IPS-20b (cell line): Measurements from ENCODE around the gene OR2F1.

Experiments
- H3K27ac ChIP-seq: one replicate; pipeline ENCODE4 v1.5.1; 2013; ENCODE audit warnings: low read length
- H3K27me3 ChIP-seq: 2 replicates; pipeline ENCODE4 v1.6.1; 2013; ENCODE audit warnings: mild to moderate bottlenecking, low read length, inconsistent platforms; ENCODE audit not compliant: insufficient read depth
- H3K36me3 ChIP-seq: 2 replicates; pipeline ENCODE4 v1.6.1; 2013; ENCODE audit warnings: low read depth, mild to moderate bottlenecking, inconsistent platforms, low read length, moderate library complexity; ENCODE audit not compliant: insufficient read depth
- H3K4me1 ChIP-seq: 2 replicates; pipeline ENCODE4 v1.6.1; 2013; ENCODE audit warnings: mild to moderate bottlenecking, control low read depth, inconsistent platforms, low read length, moderate library complexity; ENCODE audit not compliant: insufficient read depth
- H3K4me3 ChIP-seq: 2 replicates; pipeline ENCODE4 v1.5.1; 2013; ENCODE audit warnings: mild to moderate bottlenecking, low read length, inconsistent platforms
- H3K9ac ChIP-seq: 2 replicates; pipeline ENCODE4 v1.6.1; 2013; ENCODE audit warnings: low read depth, mild to moderate bottlenecking, inconsistent platforms, low read length, moderate library complexity
- H3K9me3 ChIP-seq: 2 replicates; pipeline ENCODE4 v1.6.1; 2013; ENCODE audit warnings: mild to moderate bottlenecking, low read depth, low read length, inconsistent platforms; ENCODE audit not compliant: insufficient read depth

OR2F1 gene

DNA sequence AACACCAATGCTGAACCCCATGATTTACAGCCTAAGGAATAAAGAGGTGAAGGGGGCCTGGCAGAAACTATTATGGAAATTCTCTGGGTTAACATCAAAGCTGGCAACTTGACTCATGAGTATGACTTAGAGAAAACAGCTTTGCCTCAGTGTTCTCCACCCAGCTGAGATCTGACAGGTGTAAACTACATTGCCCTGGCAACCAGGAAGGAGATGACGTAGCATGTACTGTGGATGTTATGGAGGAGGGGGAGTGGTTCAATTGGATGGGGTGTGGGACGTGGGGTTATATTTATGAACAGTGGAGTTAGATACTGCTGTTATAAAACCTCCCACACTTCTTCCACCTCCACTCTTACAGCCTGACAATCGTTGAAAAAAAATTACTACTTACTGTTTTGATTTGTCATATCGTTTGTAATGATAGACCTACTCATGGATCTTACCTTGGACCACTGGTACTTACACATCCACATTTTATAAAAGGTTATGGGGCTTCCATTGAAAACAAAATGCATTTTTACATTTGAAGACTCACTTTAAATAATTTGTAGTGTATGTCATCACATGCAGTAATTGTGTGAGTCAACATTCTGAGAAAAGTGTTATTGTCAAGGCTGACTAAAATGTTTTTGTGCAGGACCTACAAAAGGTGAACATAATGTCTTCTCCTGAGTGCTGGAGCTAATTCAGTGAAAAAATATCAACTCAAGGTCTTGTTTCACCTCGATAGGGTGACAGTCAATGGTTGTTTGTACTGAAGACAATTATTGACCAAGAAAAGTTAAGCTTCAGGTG is 6.4 kb downstream of the OR2F1 start:
- H3K9me3 ChIP-seq = no peaks in the 10 kb centered on the region
- no peaks in the 10 kb centered on the region for H3K36me3 ChIP-seq
- H3K27me3 ChIP-seq = no peaks in the 10 kb centered on the region
- H3K9ac ChIP-seq = no peak overlapping the region
- no peak overlapping the region for H3K4me3 ChIP-seq
- H3K27ac ChIP-seq = no peak overlapping the region
- peaks cover 10% of the 10 kb centered on the region; the same call in 1 of the 2 replicates for H3K4me1 ChIP-seq

DNA sequence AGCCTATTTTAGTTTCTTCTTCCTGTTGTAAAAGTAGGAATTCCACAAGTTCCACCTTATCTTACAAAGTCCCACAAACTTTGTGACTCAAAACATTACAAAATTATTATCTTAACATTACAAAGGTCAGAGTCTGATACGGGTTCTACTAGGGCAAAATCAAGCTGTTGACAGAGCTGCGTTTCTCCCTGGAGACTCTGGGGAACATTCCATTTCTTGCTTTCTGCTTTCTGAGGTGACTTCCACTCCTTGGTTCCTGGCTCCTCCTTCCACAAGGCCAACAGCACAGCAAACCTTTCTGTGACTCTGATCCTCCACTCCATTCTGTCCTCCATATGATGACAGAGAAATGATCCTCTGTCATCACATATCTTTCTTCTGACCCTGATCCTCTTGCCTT is 10.6 kb downstream of the OR2F1 start:
- no peaks in the 10 kb centered on the region for H3K4me1 ChIP-seq
- H3K27me3 ChIP-seq = no peaks in the 10 kb centered on the region
- H3K9me3 ChIP-seq = no peaks in the 10 kb centered on the region
- H3K4me3 ChIP-seq = no peak overlapping the region
- H3K27ac ChIP-seq = no peak overlapping the region
- no peaks in the 10 kb centered on the region for H3K36me3 ChIP-seq
- H3K9ac ChIP-seq = no peak overlapping the region

DNA sequence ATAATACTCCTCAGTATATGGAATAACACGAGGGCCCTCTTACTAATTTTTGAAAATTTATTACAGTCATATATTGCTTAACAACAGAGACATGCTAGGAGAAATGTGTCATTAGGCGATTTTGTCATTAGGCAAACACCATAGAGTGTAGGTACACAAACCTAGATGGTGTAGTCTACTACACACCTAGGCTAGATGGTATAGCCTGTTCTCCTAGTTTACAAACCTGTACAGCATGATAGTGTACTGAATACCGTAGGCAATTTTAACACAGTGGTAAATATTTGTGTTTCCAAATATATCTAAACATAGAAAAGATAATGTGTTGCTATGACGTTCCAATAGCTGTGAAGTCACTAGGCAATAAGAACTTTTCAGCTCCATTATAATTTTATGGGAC is 12.8 kb downstream of the OR2F1 start:
- no peak overlapping the region for H3K27ac ChIP-seq
- H3K4me1 ChIP-seq = no peaks in the 10 kb centered on the region
- H3K9ac ChIP-seq = no peak overlapping the region

DNA sequence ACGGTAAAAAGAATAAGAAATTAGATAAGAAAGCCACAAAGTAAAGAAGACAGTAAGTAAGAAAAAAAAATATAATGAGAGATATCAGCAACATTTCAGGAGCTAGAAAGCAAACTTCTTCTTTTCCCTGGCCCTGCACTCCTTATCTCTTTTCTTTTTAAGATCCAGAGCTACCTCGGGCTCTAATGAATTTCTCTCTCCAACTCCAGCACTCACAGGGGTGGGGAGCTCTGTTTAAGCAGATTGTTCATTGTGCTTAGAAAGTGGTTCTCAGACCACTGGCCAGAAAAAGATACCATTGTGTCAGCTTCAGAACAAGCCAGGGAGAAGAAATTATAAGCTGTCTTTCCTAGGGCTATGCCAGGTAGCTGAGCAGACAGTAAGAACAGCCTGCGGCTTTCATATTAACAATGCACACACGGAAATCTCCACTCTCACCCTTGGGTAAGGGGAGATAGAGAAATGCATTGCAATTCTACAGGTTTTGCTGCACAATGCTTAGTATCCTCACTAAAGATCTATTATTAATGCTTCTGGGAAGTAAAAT is 19.3 kb downstream of the OR2F1 start:
- Histone ChIP-seq H3K27me3 (no peaks in the 10 kb centered on the region), H3K36me3 (no peaks in the 10 kb centered on the region), H3K9me3 (peaks cover 8% of the 10 kb centered on the region; the same call in 1 of the 2 replicates), H3K4me1 (no peaks in the 10 kb centered on the region), H3K27ac (no peak overlapping the region), H3K4me3 (no peak overlapping the region), H3K9ac (no peak overlapping the region)

More for the DNA sequence above, 12.8 kb downstream of the OR2F1 start:
- Histone ChIP-seq H3K9me3 (peaks cover 8% of the 10 kb centered on the region; the same call in 1 of the 2 replicates), H3K4me3 (no peak overlapping the region), H3K36me3 (no peaks in the 10 kb centered on the region), H3K27me3 (no peaks in the 10 kb centered on the region)

DNA sequence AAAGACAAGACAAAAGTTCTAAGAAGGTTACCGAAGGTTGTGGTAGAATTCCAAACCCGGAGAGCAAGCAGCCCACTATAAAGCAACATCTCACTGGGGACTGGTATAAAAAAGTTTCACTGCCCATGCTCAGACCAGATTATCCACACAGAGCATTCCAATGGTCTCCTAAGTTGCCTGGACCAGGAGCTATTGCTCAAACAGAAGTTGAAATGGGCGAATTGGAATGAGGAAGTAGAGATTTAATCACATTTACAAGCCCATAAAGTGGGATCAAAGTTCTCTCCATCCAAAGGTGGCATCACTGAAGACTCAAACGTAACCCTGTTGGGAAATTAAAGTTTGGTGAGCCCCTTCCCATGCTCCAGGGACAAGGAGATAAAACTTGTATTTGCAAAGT is 19.8 kb downstream of the OR2F1 start:
- no peak overlapping the region for H3K27ac ChIP-seq
- no peaks in the 10 kb centered on the region for H3K4me1 ChIP-seq
- no peak overlapping the region for H3K9ac ChIP-seq
- no peak overlapping the region for H3K4me3 ChIP-seq
- peaks cover 8% of the 10 kb centered on the region; the same call in 1 of the 2 replicates for H3K9me3 ChIP-seq
- H3K36me3 ChIP-seq = no peaks in the 10 kb centered on the region
- no peaks in the 10 kb centered on the region for H3K27me3 ChIP-seq

DNA sequence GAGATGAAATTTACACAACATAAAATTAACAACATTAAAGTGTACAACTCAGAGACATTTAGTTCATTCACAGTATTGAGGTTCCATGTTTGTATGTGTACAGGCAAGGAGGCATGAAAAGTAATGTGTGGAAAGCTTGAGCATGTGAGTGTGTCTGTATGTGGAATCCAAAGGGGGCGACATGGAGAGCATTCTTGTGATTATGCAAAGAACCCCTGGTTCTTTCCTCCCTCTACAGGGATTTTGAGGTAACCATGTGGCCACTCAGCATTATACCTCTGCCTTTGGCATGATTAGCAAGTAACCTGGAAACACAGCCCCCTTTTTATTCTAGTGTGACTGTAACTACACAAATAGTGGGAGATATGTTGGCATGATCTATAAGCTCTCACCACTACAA is 21.0 kb downstream of the OR2F1 start:
- Histone ChIP-seq H3K9ac (no peak overlapping the region), H3K9me3 (peaks cover 8% of the 10 kb centered on the region; the same call in 1 of the 2 replicates), H3K27ac (no peak overlapping the region), H3K27me3 (no peaks in the 10 kb centered on the region), H3K36me3 (no peaks in the 10 kb centered on the region), H3K4me3 (no peak overlapping the region), H3K4me1 (no peaks in the 10 kb centered on the region)

DNA sequence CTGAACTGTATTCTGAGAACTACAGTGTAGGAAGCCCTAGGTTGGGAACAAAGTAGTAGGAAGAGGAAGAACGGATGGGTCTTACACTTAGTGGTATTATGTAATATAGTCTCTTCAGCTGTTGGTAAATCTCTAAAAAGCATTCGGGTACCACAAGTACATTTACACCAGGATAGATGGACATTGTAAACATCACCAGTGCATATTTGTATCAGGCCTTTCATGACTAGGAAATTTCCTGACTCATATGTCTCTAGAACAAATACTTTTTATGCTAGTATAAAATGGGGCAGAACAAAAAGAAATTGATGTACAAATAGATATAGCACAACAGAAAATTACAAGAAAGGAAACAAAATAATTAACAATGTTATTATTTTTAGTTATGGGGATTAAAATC is 23.9 kb downstream of the OR2F1 start:
- no peaks in the 10 kb centered on the region for H3K9me3 ChIP-seq
- H3K27me3 ChIP-seq = no peaks in the 10 kb centered on the region
- H3K4me1 ChIP-seq = no peaks in the 10 kb centered on the region
- no peaks in the 10 kb centered on the region for H3K36me3 ChIP-seq
- H3K27ac ChIP-seq = no peak overlapping the region
- no peak overlapping the region for H3K9ac ChIP-seq
- H3K4me3 ChIP-seq = no peak overlapping the region

DNA sequence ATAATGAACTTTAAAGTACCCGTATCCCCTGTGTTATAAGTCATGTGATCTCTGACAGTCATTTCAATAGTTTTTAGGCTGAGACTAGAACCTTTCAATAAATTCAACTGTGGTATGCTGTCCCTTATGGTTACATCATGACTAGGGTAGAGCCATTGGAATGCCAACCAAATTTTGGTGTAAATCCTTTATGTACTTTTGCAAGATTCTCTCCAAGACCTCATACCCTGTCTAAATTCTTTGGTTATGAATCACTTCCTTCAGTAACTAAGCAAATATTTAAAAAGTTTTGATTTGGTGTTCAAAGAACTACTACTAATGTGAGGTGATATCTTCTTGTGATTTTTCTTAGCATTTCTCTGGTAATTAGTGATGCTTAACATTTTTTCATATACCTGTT is 24.7 kb downstream of the OR2F1 start:
- H3K27me3 ChIP-seq = no peaks in the 10 kb centered on the region
- no peak overlapping the region for H3K4me3 ChIP-seq
- H3K36me3 ChIP-seq = no peaks in the 10 kb centered on the region
- H3K9ac ChIP-seq = no peak overlapping the region
- no peaks in the 10 kb centered on the region for H3K9me3 ChIP-seq
- H3K4me1 ChIP-seq = no peaks in the 10 kb centered on the region
- H3K27ac ChIP-seq = no peak overlapping the region

DNA sequence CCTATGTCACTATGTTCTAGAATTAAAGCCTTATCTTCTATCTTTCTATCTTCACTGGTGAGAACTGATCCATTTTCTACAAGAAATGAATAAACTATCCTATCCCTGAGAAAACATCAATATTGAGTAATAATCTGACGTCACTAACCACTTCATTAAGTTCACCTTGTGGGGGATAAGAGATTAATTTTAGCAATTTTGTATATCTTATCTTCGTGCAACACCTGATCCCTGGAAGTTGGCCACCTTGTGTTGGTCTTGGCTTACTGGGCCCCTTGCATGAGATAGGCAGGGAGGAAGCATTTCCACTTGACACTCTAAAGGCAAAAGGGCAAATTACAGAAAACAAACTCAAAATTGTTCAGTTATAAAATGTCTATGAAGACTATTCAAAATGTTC is 25.4 kb downstream of the OR2F1 start:
- Histone ChIP-seq H3K9me3 (no peaks in the 10 kb centered on the region), H3K4me3 (no peak overlapping the region), H3K4me1 (no peaks in the 10 kb centered on the region), H3K36me3 (no peaks in the 10 kb centered on the region), H3K9ac (no peak overlapping the region), H3K27ac (no peak overlapping the region), H3K27me3 (no peaks in the 10 kb centered on the region)

DNA sequence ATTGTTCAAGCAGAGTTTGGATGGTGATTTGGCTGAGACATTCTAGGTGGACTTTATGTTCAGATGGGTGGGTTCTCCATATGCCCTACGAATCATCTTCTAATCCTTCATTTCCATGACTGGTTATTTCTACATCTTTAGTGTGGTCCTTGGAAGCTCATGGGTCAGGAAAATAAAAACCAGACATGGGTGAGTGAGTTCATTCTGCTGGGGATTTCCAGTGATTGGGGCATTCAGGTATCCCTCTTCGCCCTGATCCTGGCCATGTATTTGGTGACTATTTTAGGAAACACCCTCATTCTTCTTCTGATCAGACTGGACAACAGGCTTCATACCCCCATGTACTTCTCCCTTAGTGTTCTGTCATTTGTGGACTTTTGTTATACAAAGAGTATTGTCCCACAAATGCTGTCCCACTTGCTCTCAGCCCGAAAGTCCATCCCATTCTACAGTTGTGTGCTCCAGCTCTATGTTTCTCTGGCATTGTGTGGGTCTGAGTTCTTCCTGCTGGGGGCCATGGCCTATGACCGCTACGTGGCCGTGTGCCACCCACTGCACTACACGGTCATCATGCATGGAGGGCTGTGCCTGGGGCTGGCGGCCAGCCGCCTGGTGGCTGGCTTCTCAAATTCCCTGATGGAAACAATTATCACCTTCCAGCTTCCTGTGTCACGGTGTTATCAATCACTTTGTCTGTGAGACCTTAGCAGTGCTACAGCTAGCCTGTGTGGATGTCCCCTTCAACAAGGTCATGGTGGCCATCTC is 26.3 kb downstream of the OR2F1 start:
- no peaks in the 10 kb centered on the region for H3K9me3 ChIP-seq
- no peaks in the 10 kb centered on the region for H3K4me1 ChIP-seq
- no peak overlapping the region for H3K27ac ChIP-seq
- H3K9ac ChIP-seq = no peak overlapping the region
- H3K27me3 ChIP-seq = no peaks in the 10 kb centered on the region
- H3K4me3 ChIP-seq = no peak overlapping the region
- no peaks in the 10 kb centered on the region for H3K36me3 ChIP-seq

DNA sequence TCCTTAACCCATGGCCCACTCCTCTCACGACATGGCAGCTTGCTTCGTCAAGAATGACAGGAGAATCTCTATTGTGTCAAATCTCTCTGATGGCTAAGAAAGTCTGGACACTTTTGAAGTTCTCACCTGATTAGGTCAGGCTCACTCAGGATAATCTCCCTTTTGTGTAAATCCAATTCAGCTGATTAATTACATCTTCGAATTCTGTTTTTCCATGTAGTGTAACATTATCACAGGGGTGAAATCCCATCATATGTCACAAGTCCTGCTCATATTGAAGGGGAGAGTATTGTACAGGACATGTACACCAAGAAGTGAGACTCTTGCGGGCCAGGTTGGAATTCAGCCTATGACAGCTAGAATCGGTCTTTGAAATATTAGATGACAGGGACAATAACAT is 29.3 kb downstream of the OR2F1 start:
- H3K27me3 ChIP-seq = no peaks in the 10 kb centered on the region
- H3K9me3 ChIP-seq = no peaks in the 10 kb centered on the region
- H3K36me3 ChIP-seq = no peaks in the 10 kb centered on the region
- H3K9ac ChIP-seq = no peak overlapping the region
- H3K4me1 ChIP-seq = no peaks in the 10 kb centered on the region
- no peak overlapping the region for H3K4me3 ChIP-seq
- H3K27ac ChIP-seq = no peak overlapping the region

DNA sequence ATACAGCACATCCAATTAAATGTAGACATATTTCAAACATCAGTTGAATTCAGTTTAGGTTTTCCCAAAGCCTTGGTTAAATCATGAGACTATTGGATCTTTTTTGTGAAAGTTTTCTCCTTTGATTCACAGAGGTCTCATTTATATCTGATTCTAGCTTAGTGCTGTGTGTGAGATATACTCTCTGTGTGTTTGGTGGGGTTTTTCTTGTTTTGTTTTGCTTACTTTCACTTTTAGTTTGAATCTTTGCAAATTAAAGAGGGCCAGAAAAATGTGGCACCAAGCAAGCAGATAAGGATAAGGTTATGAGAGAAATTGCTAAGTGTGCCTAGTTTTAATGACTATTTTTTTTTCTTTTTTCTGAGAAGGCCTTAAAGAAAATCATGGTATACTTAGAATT is 32.9 kb downstream of the OR2F1 start:
- H3K9ac ChIP-seq = no peak overlapping the region
- H3K27ac ChIP-seq = no peak overlapping the region
- no peaks in the 10 kb centered on the region for H3K27me3 ChIP-seq
- no peak overlapping the region for H3K4me3 ChIP-seq
- no peaks in the 10 kb centered on the region for H3K4me1 ChIP-seq
- no peaks in the 10 kb centered on the region for H3K36me3 ChIP-seq
- peaks cover 7% of the 10 kb centered on the region for H3K9me3 ChIP-seq
